Muscle of leg (tissue), 11 donors: ENCODE data around the gene FZD10. TPM values are rescaled to one million over a fixed set of nuclear protein-coding genes. Genes with fewer than 3 reads are reported as not detected.
A peak's percentile ranks its signal among the peaks of the same experiment; 100 is the strongest.

Experiments used
- DNase-seq: peaks from one replicate; pipeline ENCODE4 v3.0.0; 2013
- H3K27ac ChIP-seq: one replicate; pipeline ENCODE4 v1.5.1; 2013; ENCODE audit warnings: mild to moderate bottlenecking, low read length, control low read depth
- H3K27me3 ChIP-seq: one replicate; pipeline ENCODE4 v1.6.1; 2013; ENCODE audit warnings: low read length; ENCODE audit not compliant: control insufficient read depth, insufficient read depth
- H3K36me3 ChIP-seq: one replicate; pipeline ENCODE4 v1.6.1; 2013; ENCODE audit warnings: low read length; ENCODE audit not compliant: control insufficient read depth, insufficient read depth
- H3K4me1 ChIP-seq: one replicate; pipeline ENCODE4 v1.6.1; 2013; ENCODE audit warnings: low read length; ENCODE audit not compliant: control insufficient read depth, insufficient read depth
- H3K4me3 ChIP-seq: one replicate; pipeline ENCODE4 v1.5.1; 2013; ENCODE audit warnings: low read length, control low read depth
- H3K9me3 ChIP-seq: replicated peaks from 2 replicates; pipeline ENCODE4 v1.6.1; 2013; ENCODE audit warnings: low read depth, low read length; ENCODE audit not compliant: control insufficient read depth
- WGBS: methylation state at CpG from one replicate; pipeline ENCODE4 v1.1.5; 2013; ENCODE audit warnings: missing lambda C conversion rate; ENCODE audit not compliant: insufficient coverage; 5-methylcytosine and 5-hydroxymethylcytosine counted together
- polyA plus RNA-seq, 8 donors: library from polyadenylated mRNA; unstranded; fragments of 120-200 nt; gene quantifications; one replicate each; pipeline versions ENCODE4 v1.2.1 to v1.2.3, GENCODE V29; 2013; ENCODE audit warnings: inconsistent platforms in 1 of 8, low replicate concordance in 1 of 8; ENCODE audit not compliant: insufficient read length in 8 of 8, insufficient read depth in 1 of 8
- total RNA-seq: library from RNA; stranded (reverse); fragments of 120-200 nt; gene quantifications from one replicate; pipeline ENCODE4 v1.2.4, GENCODE V29; 2013

Gene FZD10
- total and polyA plus RNA-seq, 9 donors: 9.8 to 15.4 (median 12.6) TPM

DNA sequence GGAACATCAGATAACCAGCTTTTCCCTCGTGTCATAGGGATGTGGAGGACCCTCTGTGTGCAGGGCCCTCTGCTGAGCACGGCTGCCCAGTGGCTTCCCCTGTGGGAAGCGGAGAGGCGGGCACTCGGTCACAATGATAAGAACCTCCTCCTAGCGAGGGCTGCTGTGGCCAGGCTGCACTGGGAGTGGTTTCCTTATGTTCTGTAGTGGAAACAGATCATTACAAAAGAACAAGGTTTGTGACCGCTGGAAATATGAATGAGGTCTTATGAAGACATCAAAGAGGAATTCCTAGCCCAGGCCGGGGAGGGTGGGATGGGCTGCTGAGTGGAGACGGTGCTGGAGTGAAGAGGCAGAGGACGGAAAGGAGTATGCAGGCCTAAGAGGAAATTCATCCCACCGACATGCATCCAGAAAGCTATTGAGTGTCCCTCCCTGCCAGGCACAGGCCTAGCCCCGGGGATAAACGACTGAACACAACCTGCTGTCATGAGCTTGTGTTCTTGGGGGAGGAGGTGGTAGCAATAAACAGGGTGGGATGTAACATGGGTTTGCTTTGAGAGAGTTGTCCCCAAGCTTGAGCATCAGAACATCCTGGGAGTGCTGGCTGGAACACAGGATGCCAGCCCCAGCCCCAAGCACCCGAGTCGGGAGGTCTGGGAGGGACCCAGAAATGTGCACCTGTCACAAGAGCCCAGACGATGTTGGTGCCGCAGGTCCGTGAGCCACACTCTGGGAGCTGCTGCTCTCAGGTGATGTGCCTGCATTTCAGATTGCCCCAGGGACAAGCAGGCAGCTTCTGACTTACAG, 37.5 kb downstream of the FZD10 start:
- Histone ChIP-seq H3K9me3 (no peaks in the 10 kb centered on the region), H3K27me3 (peaks cover 13% of the 10 kb centered on the region), H3K4me1 (peaks cover 3% of the 10 kb centered on the region), H3K36me3 (no peaks in the 10 kb centered on the region), H3K27ac (no peak overlapping the region), H3K4me3 (no peak overlapping the region)
- DNase-seq: no peak
- 55% methylated on average over 14 of the region's 18 CpGs for WGBS

DNA sequence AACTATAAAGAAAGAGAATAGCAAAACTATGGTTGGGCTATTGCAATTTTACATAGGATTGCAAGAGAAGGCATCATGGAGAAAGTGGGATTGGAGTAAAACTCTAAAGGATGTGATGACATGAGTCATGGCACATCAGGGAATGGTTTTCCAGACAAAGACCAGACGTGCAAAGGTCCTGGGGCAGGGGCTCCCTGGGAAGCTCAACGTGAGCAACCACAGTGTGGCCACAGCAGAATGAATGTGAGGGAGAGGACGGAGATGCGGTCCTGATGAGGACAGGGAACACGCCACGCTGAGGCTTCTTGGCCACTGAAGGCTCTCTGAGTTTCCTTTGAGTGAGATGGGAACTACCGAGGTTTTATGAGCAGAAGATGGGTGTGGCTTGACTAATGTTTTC, 38.2 kb downstream of the FZD10 start:
- Histone ChIP-seq H3K9me3 (no peaks in the 10 kb centered on the region), H3K4me3 (no peak overlapping the region), H3K4me1 (peaks cover 3% of the 10 kb centered on the region), H3K36me3 (no peaks in the 10 kb centered on the region), H3K27ac (no peak overlapping the region), H3K27me3 (peaks cover 15% of the 10 kb centered on the region)
- 80% methylated on average over 7 of the region's 7 CpGs for WGBS
- no peak for DNase-seq

DNA sequence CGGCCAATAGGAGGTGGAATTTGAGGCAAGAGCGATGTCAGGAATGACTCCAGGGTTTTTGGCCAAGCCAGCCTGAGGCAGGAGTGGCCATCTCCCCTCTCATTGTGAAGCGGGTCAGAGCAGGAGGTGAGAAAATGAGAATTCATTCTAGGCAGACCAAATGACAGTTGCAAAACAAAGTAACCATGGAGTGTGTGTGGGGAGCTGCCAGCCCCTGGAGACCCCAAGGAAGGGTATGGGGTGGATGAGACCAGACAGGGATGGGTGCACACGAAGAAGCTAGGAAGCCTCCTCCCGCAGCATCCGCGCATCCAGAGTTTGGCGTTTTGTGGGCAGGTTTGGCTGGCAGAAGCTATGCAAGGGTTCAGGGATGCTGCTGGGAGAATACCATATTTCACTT, 38.8 kb downstream of the FZD10 start:
- Histone ChIP-seq H3K36me3 (no peaks in the 10 kb centered on the region), H3K4me3 (no peak overlapping the region), H3K9me3 (no peaks in the 10 kb centered on the region), H3K27me3 (peaks cover 15% of the 10 kb centered on the region), H3K4me1 (peaks cover 3% of the 10 kb centered on the region), H3K27ac (no peak overlapping the region)
- DNase-seq: no peak
- WGBS: 85% methylated on average over 3 of the region's 8 CpGs

DNA sequence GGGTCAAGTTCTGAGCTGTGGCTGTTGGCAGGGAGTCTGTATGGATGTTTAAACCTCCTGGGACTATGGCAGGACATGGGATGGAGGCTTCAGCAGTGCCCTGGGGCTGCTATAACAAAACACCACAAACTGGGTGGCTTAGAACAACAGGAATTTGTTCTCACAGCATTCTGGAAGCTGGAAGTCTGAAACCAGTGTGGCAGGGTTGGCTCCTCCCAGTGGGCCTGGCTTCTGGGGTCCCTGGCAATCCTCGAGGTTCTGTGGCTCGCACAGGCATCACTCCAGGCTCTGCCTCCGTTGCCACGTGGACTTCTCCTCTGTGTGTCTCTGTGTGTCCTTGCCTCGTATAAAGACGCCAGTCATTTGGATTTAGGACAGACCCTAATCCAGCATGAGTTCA, 39.9 kb downstream of the FZD10 start:
- Histone ChIP-seq H3K9me3 (no peaks in the 10 kb centered on the region), H3K36me3 (no peaks in the 10 kb centered on the region), H3K4me3 (no peak overlapping the region), H3K27ac (no peak overlapping the region), H3K4me1 (peaks cover 3% of the 10 kb centered on the region), H3K27me3 (peaks cover 15% of the 10 kb centered on the region)
- DNase-seq: no peak
- WGBS: 64% methylated on average over 5 of the region's 6 CpGs

DNA sequence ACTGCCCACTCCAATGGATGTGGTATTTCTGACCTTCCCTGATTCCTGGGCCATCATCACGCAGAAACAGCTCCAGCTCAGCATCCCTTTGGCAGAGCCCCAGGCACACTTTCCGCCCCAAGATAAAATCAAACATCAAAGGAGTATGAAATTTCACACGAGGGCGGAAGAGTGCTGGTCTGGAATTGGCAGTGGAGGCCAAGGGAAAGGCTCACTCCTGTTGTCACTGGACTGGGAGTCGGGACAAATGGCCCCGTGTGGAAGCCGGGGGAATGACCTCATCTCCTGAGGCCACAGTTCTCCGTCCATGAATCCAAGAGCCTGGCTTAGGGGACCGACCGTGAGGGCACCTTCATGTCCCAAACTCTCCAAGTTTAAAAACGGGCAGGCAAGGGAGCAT, 40.9 kb downstream of the FZD10 start:
- peak; percentile 26 for DNase-seq
- Histone ChIP-seq H3K9me3 (no peaks in the 10 kb centered on the region), H3K27me3 (peaks cover 15% of the 10 kb centered on the region), H3K4me3 (no peak overlapping the region), H3K27ac (no peak overlapping the region), H3K36me3 (no peaks in the 10 kb centered on the region), H3K4me1 (peaks cover 3% of the 10 kb centered on the region)
- WGBS: 28% methylated on average over 9 of the region's 11 CpGs

DNA sequence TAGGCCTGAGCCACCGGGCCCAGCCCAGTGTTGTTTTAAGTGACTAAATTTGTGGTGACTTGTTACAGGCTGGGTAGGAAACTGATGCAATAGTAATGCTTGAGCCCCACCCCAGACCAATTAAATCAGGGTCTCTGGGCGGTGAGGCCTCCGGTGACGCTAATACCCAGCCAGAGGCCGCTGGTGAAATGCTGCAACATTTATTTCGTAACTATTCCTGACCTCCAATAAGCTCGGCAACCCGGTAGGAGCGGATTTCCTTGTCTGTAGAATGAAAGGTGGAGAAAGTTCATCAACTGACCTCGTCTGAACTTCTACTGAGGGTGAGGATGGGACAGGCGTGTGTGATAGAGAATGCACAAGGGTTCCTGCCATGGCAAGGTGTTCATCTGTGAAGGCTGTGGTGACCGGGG, 42.3 kb downstream of the FZD10 start:
- Histone ChIP-seq H3K27me3 (peaks cover 13% of the 10 kb centered on the region), H3K4me1 (peaks cover 3% of the 10 kb centered on the region), H3K9me3 (no peaks in the 10 kb centered on the region), H3K36me3 (no peaks in the 10 kb centered on the region), H3K4me3 (no peak overlapping the region), H3K27ac (no peak overlapping the region)
- DNase-seq: no peak
- 74% methylated on average over 8 of the region's 12 CpGs for WGBS

DNA sequence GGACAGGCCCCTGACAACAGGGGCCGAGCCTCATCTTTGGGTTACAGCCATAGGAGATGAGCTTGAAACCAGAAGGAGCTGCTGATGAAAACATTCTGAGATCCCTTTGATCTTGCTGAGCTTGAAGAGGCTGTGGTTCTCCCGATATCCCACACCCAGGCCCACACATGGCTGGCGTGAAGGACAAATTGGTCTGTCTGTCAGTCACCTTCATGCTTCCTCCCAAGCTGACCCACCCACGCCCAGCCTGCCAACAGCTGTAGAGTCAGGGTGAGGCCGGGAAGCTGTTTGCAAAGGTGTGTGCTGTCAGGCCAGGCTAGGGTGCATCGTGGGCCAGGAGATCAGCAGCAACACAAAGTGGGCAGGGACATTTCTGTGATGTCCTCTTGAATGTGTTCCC, 43.2 kb downstream of the FZD10 start:
- no peak overlapping the region for H3K4me3 ChIP-seq
- peaks cover 13% of the 10 kb centered on the region for H3K27me3 ChIP-seq
- no peaks in the 10 kb centered on the region for H3K36me3 ChIP-seq
- peaks cover 3% of the 10 kb centered on the region for H3K4me1 ChIP-seq
- WGBS: 68% methylated on average over 3 of the region's 6 CpGs
- no peaks in the 10 kb centered on the region for H3K9me3 ChIP-seq
- DNase-seq: no peak
- H3K27ac ChIP-seq: no peak overlapping the region

DNA sequence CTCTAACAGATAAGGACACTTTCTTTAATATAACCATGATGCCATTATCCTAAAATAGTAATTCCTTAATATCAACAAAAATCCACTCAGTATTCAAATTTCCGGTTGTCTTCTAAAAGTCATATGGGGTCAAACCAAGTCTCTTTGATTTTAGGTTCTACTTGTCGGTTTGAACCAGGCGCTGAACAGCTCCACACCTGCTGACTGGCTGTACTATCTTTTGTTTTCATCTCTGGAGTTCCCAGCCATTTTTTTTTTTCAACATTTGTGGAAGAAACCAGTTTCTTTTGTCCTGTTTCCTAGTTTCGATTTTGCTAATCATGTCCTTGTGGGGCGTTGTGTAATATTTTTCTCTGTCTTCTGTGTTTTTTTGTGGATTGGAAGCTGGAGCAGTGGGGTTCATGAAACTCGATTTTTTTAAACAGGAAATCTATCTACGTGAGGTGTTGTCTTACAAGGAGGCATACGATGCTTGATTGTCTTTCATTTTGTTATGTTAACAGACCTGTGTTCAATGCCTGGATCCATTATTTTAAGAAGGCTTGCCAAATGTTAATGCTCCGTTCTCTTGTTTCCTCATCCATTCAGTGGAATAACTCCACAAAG, 50.2 kb downstream of the FZD10 start:
- Histone ChIP-seq H3K9me3 (no peaks in the 10 kb centered on the region), H3K27ac (no peak overlapping the region), H3K4me3 (no peak overlapping the region), H3K27me3 (peaks cover 2% of the 10 kb centered on the region), H3K36me3 (no peaks in the 10 kb centered on the region), H3K4me1 (peaks cover 3% of the 10 kb centered on the region)
- WGBS: 66% methylated on average over 4 of the region's 9 CpGs
- no peak for DNase-seq

DNA sequence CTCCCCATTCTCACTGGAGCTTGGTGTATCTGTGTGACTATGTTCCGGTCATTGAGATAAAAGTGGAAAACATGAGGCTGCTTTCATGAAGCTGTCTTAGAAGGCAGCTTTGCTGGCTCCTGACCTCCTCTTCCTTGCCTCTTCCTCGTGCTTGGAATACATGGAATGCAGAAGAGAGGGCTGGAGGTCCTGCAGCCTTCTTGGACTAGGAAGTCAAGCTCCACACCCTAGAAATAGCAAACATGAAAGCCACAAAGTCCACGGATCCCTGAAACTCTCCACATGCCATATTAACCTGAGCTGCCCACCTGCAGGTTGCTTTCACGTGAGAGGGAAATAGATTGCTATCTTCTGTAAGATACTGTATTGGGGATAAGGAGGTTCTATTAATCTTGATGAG, 51.0 kb downstream of the FZD10 start:
- WGBS: no CpG with 5 or more reads among the region's 4 CpGs

DNA sequence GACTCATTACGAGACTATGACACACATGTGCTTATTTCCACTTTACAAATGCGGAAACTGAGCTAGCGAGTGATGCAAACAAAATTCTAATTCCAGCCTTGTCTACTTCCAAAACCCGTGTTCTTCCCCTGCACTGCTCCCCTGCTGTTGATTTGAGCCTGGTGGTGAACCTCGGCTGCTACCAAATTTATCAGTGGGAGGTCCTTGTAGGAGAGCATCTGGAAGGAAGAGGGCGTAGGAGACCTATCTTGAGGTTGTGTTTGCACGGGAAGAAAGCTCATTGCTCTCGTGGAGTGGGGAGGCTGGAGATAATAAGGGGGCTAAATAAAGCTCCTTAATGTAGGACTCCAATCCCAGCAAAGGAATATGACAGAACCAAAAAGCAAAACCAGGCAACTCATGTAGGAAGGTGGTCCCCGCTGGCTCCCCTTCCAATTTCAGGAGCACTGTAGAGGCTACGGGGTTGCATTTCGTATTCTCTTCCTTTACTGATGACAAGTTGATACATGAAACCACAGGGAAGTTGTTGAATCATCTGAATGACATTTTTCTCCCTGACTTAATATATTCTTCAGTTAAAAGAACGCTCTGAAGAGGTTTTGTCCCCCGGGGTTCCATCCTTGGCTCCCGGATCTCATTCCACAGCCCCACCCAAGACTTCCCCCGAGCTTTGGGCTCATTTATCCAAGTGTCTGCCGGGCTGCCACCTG, 52.6 kb downstream of the FZD10 start:
- peak; percentile 14 for DNase-seq
- H3K9me3 ChIP-seq: no peaks in the 10 kb centered on the region

More for the DNA sequence above, 51.0 kb downstream of the FZD10 start:
- H3K27me3 ChIP-seq: peaks cover 2% of the 10 kb centered on the region
- peaks cover 3% of the 10 kb centered on the region for H3K4me1 ChIP-seq
- H3K9me3 ChIP-seq: no peaks in the 10 kb centered on the region
- no peak for DNase-seq
- no peaks in the 10 kb centered on the region for H3K36me3 ChIP-seq
- H3K27ac ChIP-seq: no peak overlapping the region
- no peak overlapping the region for H3K4me3 ChIP-seq

More for the DNA sequence above, 52.6 kb downstream of the FZD10 start:
- 41% methylated on average over 7 of the region's 16 CpGs for WGBS
- H3K27ac ChIP-seq: no peak overlapping the region
- peaks cover 3% of the 10 kb centered on the region for H3K4me1 ChIP-seq
- H3K27me3 ChIP-seq: peaks cover 6% of the 10 kb centered on the region
- no peaks in the 10 kb centered on the region for H3K36me3 ChIP-seq
- H3K4me3 ChIP-seq: no peak overlapping the region
